Thoracic aorta (tissue), 2 donors: ENCODE results near the gene NOS1. TPM values are rescaled to one million over a fixed set of nuclear protein-coding genes. Genes with fewer than 3 reads are reported as not detected.

Experiments
- ATAC-seq: fragments of 150-250 bp; one replicate; pipeline ENCODE4 v1.8.0; 2017; ENCODE audit warnings: low read depth; ENCODE audit not compliant: insufficient number of reproducible peaks, low FRiP score
- DNase-seq: peaks from one replicate; pipeline ENCODE4 v3.0.0-alpha.2; 2020; ENCODE audit warnings: low spot score
- H3K27ac ChIP-seq, 2 donors: fragments of 200-600 bp; sonication (generic); 1 replicate in 1 of 2; 2 replicates in 1 of 2; pipeline ENCODE4 v1.5.1; 2016; ENCODE audit warnings: mild to moderate bottlenecking in 2 of 2, moderate library complexity in 2 of 2
- H3K27me3 ChIP-seq: fragments of 200-600 bp; sonication (generic); replicated peaks from 2 replicates; pipeline ENCODE4 v1.6.0; 2016; ENCODE audit warnings: mild to moderate bottlenecking; ENCODE audit not compliant: insufficient read depth
- H3K36me3 ChIP-seq: fragments of 200-600 bp; sonication (generic); one replicate; pipeline ENCODE4 v1.5.1; 2016
- H3K4me1 ChIP-seq, 2 donors: fragments of 200-600 bp; sonication (generic); 1 replicate in 1 of 2; 2 replicates in 1 of 2; pipeline versions ENCODE4 v1.5.1 to v1.6.0; 2016; ENCODE audit warnings: low read depth in 2 of 2, mild to moderate bottlenecking in 1 of 2; ENCODE audit not compliant: control insufficient read depth in 1 of 2
- H3K4me3 ChIP-seq: fragments of 200-600 bp; sonication (generic); 2 replicates; pipeline ENCODE4 v1.5.1; 2016; ENCODE audit warnings: mild to moderate bottlenecking
- H3K9me3 ChIP-seq: fragments of 200-600 bp; sonication (generic); 2 replicates; pipeline ENCODE4 v1.5.1; 2016
- total RNA-seq, 2 donors: library from RNA; depleted of rRNA; stranded (reverse); fragments of >200 nt; gene quantifications; one replicate each; pipeline versions ENCODE4 v1.1.0 to v1.2.3, GENCODE V29; 2016
- TF ChIP-seq, protein P1 (sequence below): fragments of 200-600 bp; sonication (generic); IDR thresholded peaks from one replicate; pipeline ENCODE4 v1.5.1; 2019; ENCODE audit warnings: antibody characterized with exemption

The NOS1 gene
- total RNA-seq, 2 donors from 2014 or later = 0.07 to 0.14 TPM

GRCh38 chr12:117395766-117396165 lies 34.3 kb upstream of the NOS1 start:
- Histone ChIP-seq H3K4me1 (no peaks in the 10 kb centered on the region), H3K27me3 (no peaks in the 10 kb centered on the region), H3K36me3 (no peaks in the 10 kb centered on the region), H3K9me3 (peaks cover 3% of the 10 kb centered on the region), H3K4me3 (no peak overlapping the region), H3K27ac (no peak overlapping the region)
- ATAC-seq = no peak
- DNase-seq = no peak
- TF ChIP-seq, protein P1, sequence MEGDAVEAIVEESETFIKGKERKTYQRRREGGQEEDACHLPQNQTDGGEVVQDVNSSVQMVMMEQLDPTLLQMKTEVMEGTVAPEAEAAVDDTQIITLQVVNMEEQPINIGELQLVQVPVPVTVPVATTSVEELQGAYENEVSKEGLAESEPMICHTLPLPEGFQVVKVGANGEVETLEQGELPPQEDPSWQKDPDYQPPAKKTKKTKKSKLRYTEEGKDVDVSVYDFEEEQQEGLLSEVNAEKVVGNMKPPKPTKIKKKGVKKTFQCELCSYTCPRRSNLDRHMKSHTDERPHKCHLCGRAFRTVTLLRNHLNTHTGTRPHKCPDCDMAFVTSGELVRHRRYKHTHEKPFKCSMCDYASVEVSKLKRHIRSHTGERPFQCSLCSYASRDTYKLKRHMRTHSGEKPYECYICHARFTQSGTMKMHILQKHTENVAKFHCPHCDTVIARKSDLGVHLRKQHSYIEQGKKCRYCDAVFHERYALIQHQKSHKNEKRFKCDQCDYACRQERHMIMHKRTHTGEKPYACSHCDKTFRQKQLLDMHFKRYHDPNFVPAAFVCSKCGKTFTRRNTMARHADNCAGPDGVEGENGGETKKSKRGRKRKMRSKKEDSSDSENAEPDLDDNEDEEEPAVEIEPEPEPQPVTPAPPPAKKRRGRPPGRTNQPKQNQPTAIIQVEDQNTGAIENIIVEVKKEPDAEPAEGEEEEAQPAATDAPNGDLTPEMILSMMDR = no peak

DNA sequence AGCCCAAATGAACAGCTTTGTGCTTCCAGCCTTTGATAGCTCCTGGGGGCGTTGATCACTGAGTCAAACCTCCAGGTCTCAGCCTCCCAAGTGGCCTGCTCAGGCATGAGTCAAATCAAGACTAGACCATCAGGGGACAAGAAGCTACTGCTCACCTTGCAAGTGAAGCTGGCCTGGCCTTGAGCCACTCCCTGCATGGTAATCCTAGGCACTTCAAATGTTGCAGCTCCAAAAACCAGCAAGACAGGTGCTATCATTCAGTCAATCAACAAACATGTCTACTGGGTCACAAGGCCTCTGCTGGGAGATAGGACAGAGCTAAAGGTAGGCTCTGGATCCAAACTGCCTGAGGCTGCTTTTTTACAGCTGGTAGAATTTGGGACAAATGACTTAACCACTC lies 33.1 kb upstream of the NOS1 start:
- H3K9me3 ChIP-seq = peaks cover 3% of the 10 kb centered on the region
- DNase-seq = no peak

DNA sequence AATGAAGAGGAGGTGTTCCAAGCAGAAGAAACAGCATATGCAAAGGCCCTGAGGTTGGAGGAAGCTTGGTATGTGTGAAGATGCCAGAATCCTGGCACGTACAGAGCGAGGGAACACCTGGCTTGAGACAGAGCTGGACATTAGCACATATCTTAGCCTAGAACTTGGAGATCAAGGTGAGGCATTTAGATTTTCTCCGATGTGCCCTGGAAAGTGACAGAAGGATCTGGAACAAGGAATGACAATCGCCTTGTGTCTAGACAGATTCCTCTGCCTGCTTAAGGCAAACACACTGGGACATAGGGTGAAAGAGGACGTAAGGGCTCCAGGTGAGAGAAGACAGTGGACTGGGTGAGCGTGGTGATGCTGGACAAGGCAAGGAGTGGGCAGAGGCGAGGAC lies 32.2 kb upstream of the NOS1 start:
- Histone ChIP-seq H3K27ac (no peak overlapping the region), H3K36me3 (no peaks in the 10 kb centered on the region), H3K9me3 (peaks cover 3% of the 10 kb centered on the region), H3K27me3 (no peaks in the 10 kb centered on the region), H3K4me3 (no peak overlapping the region), H3K4me1 (no peaks in the 10 kb centered on the region)
- TF ChIP-seq, protein P1 = no peak
- DNase-seq (no peak), ATAC-seq (no peak)

More for the DNA sequence above, 33.1 kb upstream of the NOS1 start:
- Histone ChIP-seq H3K27me3 (no peaks in the 10 kb centered on the region), H3K4me3 (no peak overlapping the region), H3K27ac (no peak overlapping the region), H3K36me3 (no peaks in the 10 kb centered on the region), H3K4me1 (no peaks in the 10 kb centered on the region)
- no peak for ATAC-seq
- TF ChIP-seq, protein P1 = no peak

DNA sequence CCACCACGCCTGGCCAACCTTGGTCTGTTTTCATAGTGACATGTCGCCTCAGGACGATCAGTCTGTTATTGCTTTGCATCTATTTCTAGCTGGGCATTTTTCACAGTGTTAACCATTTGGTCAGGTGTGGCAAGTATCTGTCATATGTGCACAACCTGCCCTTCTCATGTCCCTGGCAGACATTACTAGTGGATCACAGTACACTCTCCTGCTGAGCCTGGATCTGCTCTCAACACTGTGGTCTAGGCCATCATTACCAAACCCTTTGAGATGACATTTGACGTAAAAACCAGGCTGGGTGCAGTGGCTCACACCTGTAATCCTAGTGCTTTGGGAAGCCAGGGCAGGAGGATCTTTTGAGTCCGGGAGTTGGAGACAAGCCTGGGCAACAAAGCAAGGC lies 29.4 kb upstream of the NOS1 start:
- Histone ChIP-seq H3K4me3 (no peak overlapping the region), H3K4me1 (no peaks in the 10 kb centered on the region), H3K27ac (no peak overlapping the region), H3K27me3 (no peaks in the 10 kb centered on the region), H3K9me3 (no peaks in the 10 kb centered on the region), H3K36me3 (no peaks in the 10 kb centered on the region)
- TF ChIP-seq, protein P1 = no peak
- DNase-seq (no peak), ATAC-seq (no peak)

DNA sequence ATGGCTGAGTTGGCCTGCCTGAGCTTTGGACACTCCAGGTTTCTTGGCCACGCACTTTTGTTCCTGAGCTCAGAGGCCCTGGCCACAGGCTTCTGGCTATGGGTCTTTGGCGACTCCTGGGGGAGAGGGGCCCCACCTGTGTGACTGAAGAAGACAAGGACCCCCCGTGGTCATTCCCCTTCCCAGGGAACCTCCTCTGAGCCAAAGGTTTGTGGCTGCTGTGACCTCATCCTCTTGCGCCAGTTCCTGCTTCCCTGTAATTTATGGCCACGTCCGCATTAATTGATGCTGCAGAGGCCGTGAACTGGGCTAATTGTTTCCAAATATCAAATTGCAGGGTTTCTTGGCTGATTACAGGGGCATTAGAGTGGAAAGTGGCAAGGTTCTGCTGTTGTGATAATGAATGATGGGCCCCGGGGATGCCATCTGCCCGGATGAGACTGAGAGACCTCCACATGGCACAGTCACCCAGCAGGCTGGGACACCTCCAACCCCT lies 27.6 kb upstream of the NOS1 start:
- no peaks in the 10 kb centered on the region for H3K4me1 ChIP-seq
- DNase-seq (no peak), ATAC-seq (no peak)
- no peaks in the 10 kb centered on the region for H3K36me3 ChIP-seq
- H3K4me3 ChIP-seq = no peak overlapping the region
- no peaks in the 10 kb centered on the region for H3K9me3 ChIP-seq
- H3K27me3 ChIP-seq = no peaks in the 10 kb centered on the region
- H3K27ac ChIP-seq = no peak overlapping the region
- TF ChIP-seq, protein P1 = no peak
